Neuronal stem cell (in vitro differentiated cells): ENCODE results near the gene ATP8B1.

Experiments used
- DNase-seq: peaks from one replicate; pipeline ENCODE4 v3.0.0-alpha.2; 2013; ENCODE audit warnings: low spot score
- H2AFZ ChIP-seq: one replicate; pipeline ENCODE4 v1.6.1; 2013; ENCODE audit warnings: mild to moderate bottlenecking, low read length, inconsistent platforms
- H2AK5ac ChIP-seq: 2 replicates; pipeline ENCODE4 v1.6.1; 2013; ENCODE audit warnings: low read depth, mild to moderate bottlenecking, inconsistent platforms, low read length, moderate library complexity, mixed read lengths
- H2BK120ac ChIP-seq: 2 replicates; pipeline ENCODE4 v1.6.1; 2013; ENCODE audit warnings: low read depth, mild to moderate bottlenecking, inconsistent platforms, low read length, moderate library complexity, mixed read lengths
- H2BK12ac ChIP-seq: one replicate; pipeline ENCODE4 v1.6.1; 2013; ENCODE audit warnings: low read length, inconsistent platforms
- H2BK15ac ChIP-seq: 2 replicates; pipeline ENCODE4 v1.6.1; 2013; ENCODE audit warnings: mild to moderate bottlenecking, low read length, inconsistent platforms, mixed read lengths
- H2BK5ac ChIP-seq: one replicate; pipeline ENCODE4 v1.6.1; 2013; ENCODE audit warnings: inconsistent platforms, mild to moderate bottlenecking, low read length, moderate library complexity
- H3K14ac ChIP-seq: one replicate; pipeline ENCODE4 v1.6.1; 2013; ENCODE audit warnings: low read length, inconsistent platforms
- H3K18ac ChIP-seq: 2 replicates; pipeline ENCODE4 v1.6.1; 2013; ENCODE audit warnings: low read length, inconsistent platforms
- H3K23ac ChIP-seq: 2 replicates; pipeline ENCODE4 v1.6.1; 2013; ENCODE audit warnings: low read depth, mild to moderate bottlenecking, mixed read lengths, low read length, inconsistent platforms; ENCODE audit not compliant: poor library complexity
- H3K27ac ChIP-seq: replicated peaks from 3 replicates; pipeline ENCODE4 v1.5.1; 2013; ENCODE audit warnings: low read length, inconsistent platforms
- H3K27me3 ChIP-seq, 3 experiments: 2 replicates each; pipeline ENCODE4 v1.6.1; 2013; ENCODE audit warnings: low read length in 3 of 3, mild to moderate bottlenecking in 2 of 3, inconsistent platforms in 1 of 3, low read depth in 1 of 3, mixed read lengths in 1 of 3, moderate library complexity in 1 of 3; ENCODE audit not compliant: control insufficient read depth in 3 of 3, insufficient read depth in 3 of 3
- H3K36me3 ChIP-seq, 2 donors: replicated peaks in 1 of 2; 2 replicates each; pipeline ENCODE4 v1.6.1; 2013; ENCODE audit warnings: low read length in 2 of 2; ENCODE audit not compliant: control insufficient read depth in 2 of 2, insufficient read depth in 2 of 2
- H3K4ac ChIP-seq: 2 replicates; pipeline ENCODE4 v1.6.1; 2013; ENCODE audit warnings: inconsistent platforms, mild to moderate bottlenecking, low read length, moderate library complexity
- H3K4me1 ChIP-seq, 2 donors: 1 replicate in 1 of 2; 2 replicates in 1 of 2; pipeline ENCODE4 v1.6.1; 2013; ENCODE audit warnings: low read length in 2 of 2, low read depth in 1 of 2; ENCODE audit not compliant: control insufficient read depth in 2 of 2, insufficient read depth in 1 of 2
- H3K4me2 ChIP-seq: one replicate; pipeline ENCODE4 v1.6.1; 2013; ENCODE audit warnings: mild to moderate bottlenecking, low read length, inconsistent platforms; ENCODE audit not compliant: insufficient read depth, poor library complexity, severe bottlenecking
- H3K4me3 ChIP-seq, 2 donors: 2 replicates each; pipeline ENCODE4 v1.5.1; 2013; ENCODE audit warnings: low read length in 2 of 2, mild to moderate bottlenecking in 2 of 2, inconsistent platforms in 1 of 2, moderate library complexity in 1 of 2
- H3K79me1 ChIP-seq: one replicate; pipeline ENCODE4 v1.6.1; 2013; ENCODE audit warnings: low read depth, mild to moderate bottlenecking, inconsistent platforms, low read length, moderate library complexity
- H3K9ac ChIP-seq: one replicate; pipeline ENCODE4 v1.6.1; 2013; ENCODE audit warnings: mild to moderate bottlenecking, low read depth, low read length, inconsistent platforms; ENCODE audit not compliant: poor library complexity
- H3K9me3 ChIP-seq, 2 donors: replicated peaks in 1 of 2; 2 replicates each; pipeline versions ENCODE3 to v1.6.1; 2013; ENCODE audit warnings: low read length in 2 of 2, mild to moderate bottlenecking in 2 of 2, inconsistent platforms in 1 of 2, low read depth in 1 of 2, mixed read lengths in 1 of 2, moderate library complexity in 1 of 2; ENCODE audit not compliant: control insufficient read depth in 2 of 2, insufficient read depth in 1 of 2
- H4K8ac ChIP-seq: one replicate; pipeline ENCODE4 v1.6.1; 2013; ENCODE audit warnings: low read depth, mild to moderate bottlenecking, inconsistent platforms, low read length, moderate library complexity
- H4K91ac ChIP-seq: one replicate; pipeline ENCODE4 v1.6.1; 2013; ENCODE audit warnings: low read length, low read depth, mild to moderate bottlenecking, inconsistent platforms; ENCODE audit not compliant: poor library complexity
- WGBS, 2 donors: extraction: QIAGEN DNeasy Blood & Tissue Kit; methylation state at CpG; one replicate each; pipeline ENCODE4 v1.1.7; 2013; ENCODE audit warnings: missing lambda C conversion rate in 2 of 2, mixed read lengths in 1 of 2; ENCODE audit not compliant: insufficient read length in 2 of 2, insufficient replicate concordance in 1 of 2; ENCODE audit errors: extremely low coverage in 2 of 2; 5-methylcytosine and 5-hydroxymethylcytosine counted together

ATP8B1 gene

DNA sequence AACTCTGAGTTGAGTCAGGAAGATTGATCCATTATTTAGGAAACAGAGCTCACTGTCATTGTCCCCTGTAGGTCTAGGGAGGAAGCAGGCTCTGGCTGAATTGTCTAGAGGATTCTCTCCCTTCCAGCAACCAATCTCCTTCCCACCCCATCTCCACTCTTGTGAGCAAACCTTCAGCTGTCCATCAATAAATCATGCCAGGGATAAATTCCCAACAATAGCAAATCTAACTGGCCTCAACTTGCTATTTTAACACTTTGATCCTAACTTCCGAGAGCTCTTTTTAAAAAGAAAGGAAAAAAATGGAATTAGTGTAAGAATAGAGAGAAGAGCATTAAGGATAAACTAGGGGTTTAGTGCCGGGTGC is 53.5 kb downstream of the ATP8B1 start:
- Histone ChIP-seq H3K9me3 (no peaks in the 10 kb centered on the region), H4K91ac (no peak overlapping the region), H3K14ac (no peak overlapping the region), H3K36me3 (no peaks in the 10 kb centered on the region), H3K4me3 (no peak overlapping the region), H2AFZ (no peak overlapping the region), H3K23ac (no peak overlapping the region), H3K79me1 (no peaks in the 10 kb centered on the region), H2BK120ac (no peak overlapping the region), H3K18ac (no peak overlapping the region), H2BK15ac (no peak overlapping the region), H3K27me3 (no peaks in the 10 kb centered on the region), H3K4ac (no peak overlapping the region), H2BK5ac (no peak overlapping the region), H2BK12ac (no peak overlapping the region), H3K4me1 (peaks cover 0 to 12% of the 10 kb centered on the region in 2 donors), H3K27ac (no peak overlapping the region), H3K4me2 (no peak overlapping the region), H4K8ac (no peak overlapping the region), H3K9ac (no peak overlapping the region), H2AK5ac (no peak overlapping the region)
- no CpG with 5 or more reads among the region's 2 CpGs for WGBS, 2 donors
- no peak for DNase-seq

GRCh38 chr18:57748770-57749603 is 54.1 kb downstream of the ATP8B1 start:
- Histone ChIP-seq H2BK120ac (no peak overlapping the region), H3K14ac (no peak overlapping the region), H2BK15ac (no peak overlapping the region), H4K8ac (no peak overlapping the region), H3K36me3 (no peaks in the 10 kb centered on the region), H2BK12ac (no peak overlapping the region), H4K91ac (no peak overlapping the region), H3K79me1 (no peaks in the 10 kb centered on the region), H3K9me3 (no peaks in the 10 kb centered on the region), H3K4me3 (no peak overlapping the region), H3K27ac (no peak overlapping the region), H3K4me2 (no peak overlapping the region), H3K18ac (no peak overlapping the region), H3K4ac (no peak overlapping the region), H2AK5ac (no peak overlapping the region), H2BK5ac (no peak overlapping the region), H3K4me1 (peaks cover 0 to 12% of the 10 kb centered on the region in 2 donors), H2AFZ (no peak overlapping the region), H3K9ac (no peak overlapping the region), H3K23ac (no peak overlapping the region), H3K27me3 (no peaks in the 10 kb centered on the region)
- no CpG with 5 or more reads among the region's 1 CpG for whole genome bisulfite sequencing, 2 donors
- DNase-seq: no peak

DNA sequence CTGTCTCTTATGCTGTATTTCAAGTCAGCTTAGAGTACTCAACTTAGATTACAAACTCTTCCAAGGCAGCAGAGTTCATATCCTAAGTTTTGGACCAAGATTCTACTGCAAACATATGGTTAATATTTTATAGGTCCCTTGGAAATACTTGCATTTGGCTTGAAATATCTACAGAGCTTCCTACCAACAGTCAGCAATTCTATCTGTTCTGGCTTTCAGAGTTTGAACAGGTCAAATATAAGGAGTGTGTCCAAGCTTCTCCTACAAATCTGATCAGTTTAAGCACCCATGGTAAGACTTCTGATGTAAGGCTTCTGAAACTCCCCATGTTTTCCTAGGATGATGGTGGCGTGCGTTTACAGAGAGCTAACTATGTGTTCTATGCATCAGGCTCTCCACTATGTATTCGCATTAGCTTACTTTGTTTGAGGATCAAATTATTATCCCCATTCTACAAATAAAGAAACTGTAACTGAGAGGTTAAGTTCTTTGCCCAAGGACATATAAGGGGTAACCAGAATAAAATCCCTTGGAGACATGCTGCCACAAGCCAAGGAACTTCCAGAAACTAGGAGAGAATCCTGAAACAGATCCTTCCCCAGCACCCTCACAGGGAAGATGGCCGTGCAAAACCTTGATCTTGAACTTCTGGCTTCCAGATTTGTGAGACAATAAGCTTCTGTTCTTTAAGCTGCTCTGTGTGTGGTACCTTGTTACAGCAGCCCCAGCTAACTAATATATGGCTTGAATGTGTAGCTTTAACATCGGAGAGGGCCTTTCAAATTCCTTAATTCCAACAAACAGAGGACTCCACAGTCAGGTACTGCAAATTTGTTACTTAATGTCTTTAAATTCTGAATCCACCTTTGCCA is 55.1 kb downstream of the ATP8B1 start:
- no peak overlapping the region for H3K14ac ChIP-seq
- H3K23ac ChIP-seq: no peak overlapping the region
- no peak overlapping the region for H2AFZ ChIP-seq
- DNase-seq: no peak
- no peak overlapping the region for H3K27ac ChIP-seq
- H2AK5ac ChIP-seq: no peak overlapping the region
- peaks cover 0 to 12% of the 10 kb centered on the region in 2 donors for H3K4me1 ChIP-seq
- no peaks in the 10 kb centered on the region for H3K79me1 ChIP-seq
- no CpG with 5 or more reads among the region's 5 CpGs for WGBS, 2 donors
- H2BK120ac ChIP-seq: no peak overlapping the region
- no peaks in the 10 kb centered on the region for H3K9me3 ChIP-seq
- H4K91ac ChIP-seq: no peak overlapping the region
- no peak overlapping the region for H2BK5ac ChIP-seq
- no peak overlapping the region for H3K9ac ChIP-seq
- no peak overlapping the region for H3K4me3 ChIP-seq
- no peaks in the 10 kb centered on the region for H3K36me3 ChIP-seq
- no peak overlapping the region for H2BK15ac ChIP-seq
- no peak overlapping the region for H3K4ac ChIP-seq
- H4K8ac ChIP-seq: no peak overlapping the region
- no peaks in the 10 kb centered on the region for H3K27me3 ChIP-seq
- no peak overlapping the region for H3K18ac ChIP-seq
- H2BK12ac ChIP-seq: no peak overlapping the region
- no peak overlapping the region for H3K4me2 ChIP-seq

GRCh38 chr18:57744211-57744694 is 58.9 kb downstream of the ATP8B1 start:
- H3K4me2 ChIP-seq: no peak overlapping the region
- no peak overlapping the region for H2BK15ac ChIP-seq
- no peak overlapping the region for H3K23ac ChIP-seq
- WGBS, 2 donors: no CpG with 5 or more reads among the region's 5 CpGs
- H3K4me3 ChIP-seq: no peak overlapping the region
- no peak overlapping the region for H3K27ac ChIP-seq
- no peak overlapping the region for H2BK12ac ChIP-seq
- no peak overlapping the region for H3K9ac ChIP-seq
- no peak overlapping the region for H2BK5ac ChIP-seq
- no peak overlapping the region for H2AFZ ChIP-seq
- no peaks in the 10 kb centered on the region for H3K9me3 ChIP-seq
- no peak for DNase-seq
- no peak overlapping the region for H4K91ac ChIP-seq
- H2BK120ac ChIP-seq: no peak overlapping the region
- H2AK5ac ChIP-seq: no peak overlapping the region
- no peak overlapping the region for H3K4ac ChIP-seq
- no peak overlapping the region for H3K14ac ChIP-seq
- peaks cover 0 to 12% of the 10 kb centered on the region in 2 donors for H3K4me1 ChIP-seq
- no peak overlapping the region for H4K8ac ChIP-seq
- H3K27me3 ChIP-seq: no peaks in the 10 kb centered on the region
- no peaks in the 10 kb centered on the region for H3K79me1 ChIP-seq
- H3K18ac ChIP-seq: no peak overlapping the region
- H3K36me3 ChIP-seq: no peaks in the 10 kb centered on the region
